Right lung (tissue), 10 donors: ENCODE measurements around the gene DESI1. TPM values are rescaled to one million over a fixed set of nuclear protein-coding genes. Genes with fewer than 3 reads are reported as not detected.
"Not testable (repeated sequence)": the region's sequence is repeated elsewhere in the genome, so short reads cannot be mapped to it uniquely, and the experiment has no call there.

Source experiments
- DNase-seq, 2 donors: peaks; one replicate each; pipeline ENCODE4 v3.0.0-alpha.2; 2013
- long read RNA-seq, 8 donors: transcript quantifications; one replicate each; lab custom pipeline, GENCODE V29; 2026
- polyA plus RNA-seq, 5 donors: library from polyadenylated mRNA; unstranded; fragments of 120-200 nt; gene quantifications; one replicate each; pipeline versions ENCODE4 v1.2.1 to v1.2.3, GENCODE V29; 2013; ENCODE audit warnings: inconsistent platforms in 1 of 5, low replicate concordance in 1 of 5; ENCODE audit not compliant: insufficient read length in 5 of 5, insufficient read depth in 1 of 5

Gene DESI1
- 10 to 100 TPM; 19.4 to 30.8 (median 28.7) TPM for polyA plus RNA-seq
- long read RNA-seq, donor 1, transcript DESI1-201 (6 exons, 3,833 nt) = major isoform, 6 of 6 reads
- long read RNA-seq, donor 1, partial matches to known transcripts = 0 of 6 reads
- long read RNA-seq, donor 1, other reads (novel, unspliced or antisense) = 0 of 6 reads
- long read RNA-seq, donor 2, partial matches to known transcripts = 179 of 247 reads
- long read RNA-seq, donor 2, other reads (novel, unspliced or antisense) = 65 of 247 reads
- long read RNA-seq, donor 3, partial matches to known transcripts = 0 of 1 reads
- long read RNA-seq, donor 3, other reads (novel, unspliced or antisense) = 0 of 1 reads
- long read RNA-seq, donor 4, partial matches to known transcripts = 0 of 2 reads
- long read RNA-seq, donor 4, other reads (novel, unspliced or antisense) = 0 of 2 reads
- long read RNA-seq, donor 5, transcript DESI1-201 (6 exons, 3,833 nt) = major isoform, 7 of 7 reads
- long read RNA-seq, donor 5, partial matches to known transcripts = 0 of 7 reads
- long read RNA-seq, donor 5, other reads (novel, unspliced or antisense) = 0 of 7 reads
- long read RNA-seq, donor 6, partial matches to known transcripts = 216 of 315 reads
- long read RNA-seq, donor 6, other reads (novel, unspliced or antisense) = 96 of 315 reads
- long read RNA-seq, donor 7, partial matches to known transcripts = 363 of 480 reads
- long read RNA-seq, donor 7, other reads (novel, unspliced or antisense) = 115 of 480 reads
- long read RNA-seq, donor 8 = 0 reads

DNA sequence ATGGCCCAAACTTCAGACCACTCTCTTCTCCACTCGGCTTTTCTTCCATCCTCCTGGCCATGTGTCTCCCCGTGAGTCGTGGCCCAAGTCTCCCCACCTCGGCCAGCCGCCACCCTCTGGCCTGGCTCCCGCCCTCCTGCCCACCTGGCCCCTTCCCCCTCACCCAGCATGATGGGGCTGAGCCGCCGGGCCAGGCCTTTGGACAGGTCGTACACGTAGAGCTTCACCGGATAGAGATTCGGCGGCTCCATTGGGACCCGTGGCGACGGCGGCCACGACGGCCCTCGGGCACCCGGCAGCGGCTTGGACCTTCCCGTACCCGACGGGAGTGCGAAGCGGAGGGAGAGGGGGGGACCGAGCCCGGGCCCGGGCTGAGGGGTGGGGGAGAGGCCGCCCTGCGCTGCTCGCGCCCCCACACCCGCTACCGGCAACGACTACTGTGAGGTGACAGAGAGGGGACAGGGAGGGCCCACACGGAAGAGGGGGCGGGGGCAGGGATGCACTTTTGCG is at the start of gene DESI1:
DESI1 (minus strand) TSS at position 455 of the 510 bp plus-strand sequence; CDS start at position 251, 204 bp downstream.
- peak in 1 of 2 donors; percentile 43 for DNase-seq

DNA sequence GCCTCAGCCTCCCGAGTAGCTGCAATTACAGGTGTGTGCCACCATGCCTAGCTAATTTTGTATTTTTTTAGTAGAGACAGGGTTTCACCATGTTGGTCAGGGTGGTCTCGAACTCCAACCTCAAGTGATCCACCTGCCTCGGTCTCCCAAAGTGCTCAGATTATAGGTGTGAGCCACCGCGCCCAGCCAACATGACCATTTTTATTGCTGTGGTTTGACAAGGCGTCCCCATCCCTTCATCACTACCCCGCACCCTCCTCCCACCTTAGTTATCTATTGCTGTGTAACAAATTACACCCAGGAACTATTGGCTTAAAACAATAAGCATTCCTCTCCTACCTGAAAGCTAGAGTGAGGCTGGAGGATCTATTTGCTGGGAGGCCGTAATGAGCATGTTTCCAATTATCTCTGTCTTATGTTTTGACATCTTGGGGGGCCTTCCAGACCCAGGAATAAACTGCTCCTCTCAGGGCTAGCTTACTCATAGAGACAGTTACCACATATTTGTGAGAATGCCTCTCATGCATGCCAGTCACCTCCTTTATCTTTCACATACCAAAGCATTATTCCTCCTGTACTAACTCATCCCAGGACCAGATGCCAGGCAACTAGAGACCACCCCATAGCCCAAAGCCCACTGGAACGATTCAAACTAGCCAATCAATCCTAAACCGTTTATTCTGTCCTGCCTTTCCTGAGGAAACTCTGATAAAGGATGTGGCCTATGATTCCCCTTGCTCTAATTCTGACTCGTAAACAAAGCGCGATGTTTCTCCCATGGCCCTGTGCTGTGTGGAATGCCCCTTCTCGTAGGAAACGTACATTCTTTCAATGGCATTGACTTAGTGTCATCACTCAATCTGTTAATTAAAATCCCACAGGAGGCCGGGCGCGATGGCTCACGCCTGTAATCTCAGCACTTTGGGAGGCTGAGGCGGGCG is 48.4 kb upstream of the DESI1 start:
- no peak for DNase-seq

DNA sequence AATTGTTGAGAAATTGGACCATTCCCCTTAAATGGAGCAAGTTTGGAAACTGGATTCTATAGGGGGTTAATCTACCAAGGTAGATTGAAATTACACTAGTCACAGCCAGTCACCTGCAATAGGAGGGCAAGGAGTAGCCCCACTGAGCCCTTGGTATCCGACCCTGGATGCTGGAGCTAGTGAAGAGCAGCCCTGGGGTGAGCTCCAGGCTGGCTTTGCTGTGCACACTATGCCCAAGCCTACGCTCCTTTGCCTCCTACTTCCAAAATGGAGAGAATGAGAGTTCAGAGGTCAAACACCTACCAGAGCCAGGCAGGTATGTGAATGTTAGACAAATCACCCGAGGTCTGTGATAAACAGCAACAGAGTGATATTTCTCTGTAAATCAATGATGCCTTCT is 44.1 kb upstream of the DESI1 start:
- DNase-seq = no peak

DNA sequence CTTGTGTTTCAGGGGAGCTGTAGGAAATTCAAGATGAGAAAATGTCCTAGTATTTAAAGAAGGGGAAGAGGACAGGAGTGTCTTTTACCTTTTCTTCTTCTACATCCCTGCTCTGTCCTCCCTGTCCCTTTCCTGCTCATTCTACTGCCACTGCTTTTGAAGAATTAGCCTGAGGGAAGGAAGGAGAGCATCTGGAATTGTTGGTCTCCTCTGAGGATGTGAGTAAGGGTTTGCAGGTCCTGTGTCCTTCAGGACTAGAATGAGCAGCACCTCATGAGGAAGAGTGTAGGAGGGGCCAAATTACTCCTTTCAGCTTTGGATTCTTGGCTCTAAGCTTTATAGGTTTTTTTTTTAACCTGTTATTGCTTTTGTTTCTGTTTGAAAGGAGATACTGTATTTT is 43.6 kb upstream of the DESI1 start:
- DNase-seq = no peak

DNA sequence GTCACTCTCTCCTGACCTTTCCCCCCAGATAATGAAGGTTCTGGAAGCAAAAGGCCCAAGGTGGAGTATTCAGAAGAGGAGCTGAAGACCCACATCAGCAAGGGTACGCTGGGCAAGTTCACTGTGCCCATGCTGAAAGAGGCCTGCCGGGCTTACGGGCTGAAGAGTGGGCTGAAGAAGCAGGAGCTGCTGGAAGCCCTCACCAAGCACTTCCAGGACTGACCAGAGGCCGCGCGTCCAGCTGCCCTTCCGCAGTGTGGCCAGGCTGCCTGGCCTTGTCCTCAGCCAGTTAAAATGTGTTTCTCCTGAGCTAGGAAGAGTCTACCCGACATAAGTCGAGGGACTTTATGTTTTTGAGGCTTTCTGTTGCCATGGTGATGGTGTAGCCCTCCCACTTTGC is 42.8 kb upstream of the DESI1 start:
- not testable (repeated sequence) for DNase-seq

DNA sequence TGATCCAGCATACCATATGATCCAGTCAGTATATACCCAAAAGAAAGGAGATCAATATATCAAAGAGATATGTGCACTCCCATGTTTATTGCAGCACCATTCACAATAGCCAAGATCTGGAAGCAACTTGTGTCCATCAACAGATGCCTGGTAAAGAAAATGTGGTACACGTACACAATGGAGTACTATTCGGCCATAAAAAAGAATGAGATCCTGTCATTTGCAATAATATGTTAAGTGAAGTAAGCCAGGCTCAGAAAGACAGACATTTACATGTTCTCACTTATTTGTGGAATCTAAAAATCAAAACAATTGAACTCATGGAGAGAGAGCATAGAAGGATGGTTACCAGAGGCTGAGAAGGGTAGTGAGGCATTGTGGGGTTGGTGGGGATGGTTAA is 40.9 kb upstream of the DESI1 start:
- no peak for DNase-seq

DNA sequence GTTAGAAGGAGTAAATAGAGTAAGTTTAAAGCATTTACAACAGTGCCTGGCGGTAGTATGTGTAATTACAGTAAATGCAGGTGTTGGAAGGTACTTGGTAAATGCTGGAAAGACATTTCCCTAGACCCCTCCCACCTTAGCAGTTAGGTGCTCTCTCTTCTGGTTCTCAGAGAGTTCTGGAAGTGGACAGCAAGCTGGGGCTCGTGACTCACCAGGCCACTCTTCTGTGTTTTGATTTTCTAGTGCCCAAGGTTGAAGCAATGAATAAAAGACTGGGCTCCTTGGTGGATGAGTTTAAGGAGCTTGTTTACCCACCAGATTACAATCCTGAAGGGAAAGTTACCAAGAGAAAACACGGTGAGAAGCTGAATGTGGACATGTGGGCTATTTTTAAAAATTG is 40.2 kb upstream of the DESI1 start:
- no peak for DNase-seq

DNA sequence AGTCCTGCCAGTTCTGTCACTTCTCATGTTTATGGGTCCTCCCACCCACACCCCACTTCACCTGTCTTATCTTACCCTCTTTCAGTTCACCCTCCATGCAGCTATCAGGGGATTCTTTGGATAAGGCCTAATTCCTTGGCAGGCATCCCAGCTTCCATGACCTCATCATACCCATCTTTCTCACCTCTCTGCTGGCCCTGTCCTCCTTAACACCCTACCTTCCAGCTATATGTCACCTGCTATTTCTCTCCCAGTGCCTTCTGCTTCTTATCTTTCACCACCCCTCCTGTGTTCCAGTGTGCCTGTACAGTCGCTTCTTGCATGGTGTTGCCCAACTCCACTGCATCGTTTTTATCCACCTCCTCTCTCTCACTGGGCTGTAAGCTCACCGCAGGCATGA is 39.6 kb upstream of the DESI1 start:
- no peak for DNase-seq

DNA sequence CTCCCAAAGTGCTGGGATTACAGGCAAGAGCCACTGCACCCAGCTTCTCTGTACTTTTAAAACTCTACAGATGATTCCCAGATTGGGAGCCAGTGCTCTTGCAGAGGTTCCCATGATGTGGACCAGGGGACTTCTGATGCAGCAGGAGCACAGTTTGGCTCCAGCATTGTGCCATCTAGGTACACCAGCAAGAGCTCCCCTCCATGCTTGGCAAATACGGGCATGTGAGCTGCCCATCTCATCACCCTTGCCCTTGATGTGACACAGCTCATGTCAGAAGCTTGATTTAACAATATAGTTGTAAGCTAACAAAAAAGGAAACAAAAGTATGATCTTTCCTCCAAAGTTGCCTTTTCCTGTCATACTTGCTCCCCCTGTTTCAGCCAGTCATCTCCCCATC is 39.1 kb upstream of the DESI1 start:
- DNase-seq = no peak

DNA sequence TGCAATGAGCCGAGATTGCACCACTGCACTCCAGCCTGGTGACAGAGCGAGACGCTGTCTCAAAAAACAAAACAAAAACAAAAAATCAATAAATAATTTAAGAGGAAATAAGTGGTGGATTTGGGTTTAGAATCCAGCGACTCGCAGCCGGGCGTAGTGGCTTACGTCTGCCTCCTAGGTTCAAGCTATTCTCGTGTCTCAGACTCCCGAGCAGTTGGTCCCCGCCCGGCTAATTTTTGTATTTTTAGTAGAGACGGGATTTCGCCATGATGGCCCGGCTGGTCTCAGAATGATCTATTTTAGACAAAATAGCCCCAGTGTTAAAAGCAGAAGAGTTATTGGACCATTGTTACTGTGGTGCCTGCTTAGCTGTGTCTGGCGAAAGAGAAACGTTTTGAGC is 38.0 kb upstream of the DESI1 start:
- no peak for DNase-seq

DNA sequence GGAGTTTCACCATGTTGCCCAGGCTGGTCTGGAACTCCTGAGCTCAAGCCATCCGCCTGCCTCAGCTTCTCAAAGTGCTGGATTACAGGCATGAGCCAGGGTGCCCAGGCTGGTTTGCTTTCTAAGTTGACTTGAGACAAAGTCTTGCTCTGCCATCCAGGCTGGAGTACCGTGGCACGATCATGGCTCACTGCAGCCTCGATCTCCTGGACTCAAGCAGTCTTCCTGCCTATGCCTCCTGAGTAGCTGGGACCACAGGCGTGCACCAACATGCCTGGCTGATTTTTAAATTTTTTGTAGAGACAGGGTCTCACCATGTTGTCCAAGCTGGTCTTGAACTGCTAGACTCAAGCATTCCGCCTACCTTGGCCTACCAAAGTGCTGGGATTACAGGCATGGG is 36.9 kb upstream of the DESI1 start:
- DNase-seq = no peak

DNA sequence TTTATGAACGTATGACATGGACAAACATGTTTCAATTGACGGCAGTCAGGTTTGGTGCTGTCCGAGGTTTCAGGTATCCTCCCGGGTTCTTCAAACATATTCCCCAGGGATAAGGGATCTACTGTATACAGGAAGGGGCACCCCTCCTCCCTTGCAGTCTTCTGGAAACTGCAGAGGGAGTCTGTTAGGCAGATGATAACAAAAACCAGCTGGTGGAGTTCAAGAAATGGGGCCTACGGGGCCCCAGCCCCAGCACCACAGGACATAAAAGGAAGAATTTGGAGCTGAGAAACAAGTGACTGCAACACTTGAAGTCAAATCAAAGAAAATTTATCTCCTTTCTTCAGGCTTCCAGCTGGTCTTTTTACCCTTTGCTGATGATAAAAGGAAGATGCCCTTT is 35.7 kb upstream of the DESI1 start:
- no peak for DNase-seq

DNA sequence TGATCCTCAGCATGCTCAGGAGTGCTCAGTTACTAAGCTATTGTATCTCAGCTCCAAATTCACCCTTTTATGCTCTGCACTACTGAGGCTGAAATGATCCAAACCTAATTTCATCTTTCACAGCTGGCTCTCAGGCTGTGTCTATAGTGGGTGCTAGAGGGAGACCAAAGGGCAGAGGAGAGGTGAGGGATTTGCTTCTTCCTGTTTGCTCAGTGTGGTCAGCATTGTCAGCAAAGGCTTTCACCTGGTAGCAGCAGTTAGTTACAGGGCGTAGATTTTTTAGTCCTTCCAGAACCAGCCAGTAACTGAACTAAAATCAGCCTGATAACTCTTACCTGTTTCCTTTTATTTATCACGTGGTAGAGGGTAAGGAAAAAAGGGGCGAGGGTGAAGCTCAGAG is 33.5 kb upstream of the DESI1 start:
- no peak for DNase-seq

DNA sequence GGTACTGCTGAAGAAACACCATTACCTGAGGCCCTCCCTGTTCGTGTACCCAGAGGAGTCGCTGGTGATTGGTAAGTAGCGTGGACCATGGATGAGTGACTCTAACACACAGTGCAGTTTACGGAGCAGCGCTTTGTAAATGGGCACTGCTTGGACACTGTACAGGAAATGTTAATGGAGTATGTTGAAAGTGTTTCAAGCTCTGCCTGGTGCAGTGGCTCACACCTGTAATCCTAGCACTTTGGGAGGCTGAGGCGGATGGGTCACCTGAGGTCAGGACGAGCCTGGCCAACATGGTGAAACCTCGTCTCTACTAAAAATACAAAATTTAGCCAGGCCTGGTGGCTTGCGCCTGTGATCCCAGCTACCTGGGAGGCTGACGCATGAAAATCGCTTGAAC is 30.0 kb upstream of the DESI1 start:
- no peak for DNase-seq

DNA sequence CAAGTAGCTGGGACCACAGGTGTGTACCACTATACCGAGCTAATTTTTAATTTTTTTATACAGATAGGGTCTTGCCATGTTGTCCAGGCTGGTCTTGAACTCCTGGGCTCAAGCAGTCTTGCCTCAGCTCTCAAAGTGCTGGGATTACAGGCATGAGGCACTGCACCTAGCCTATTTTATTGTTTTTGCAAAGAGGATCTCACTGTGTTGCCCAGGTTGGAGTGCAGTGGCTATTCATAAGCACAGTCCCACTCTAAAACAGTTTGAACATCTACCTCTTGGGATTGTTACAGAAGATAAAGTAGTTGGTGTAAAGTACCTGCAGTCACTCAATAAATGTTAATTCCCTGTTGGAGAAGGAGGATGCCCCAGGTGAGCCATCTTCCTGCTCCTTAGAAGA is 29.4 kb upstream of the DESI1 start:
- DNase-seq = no peak

DNA sequence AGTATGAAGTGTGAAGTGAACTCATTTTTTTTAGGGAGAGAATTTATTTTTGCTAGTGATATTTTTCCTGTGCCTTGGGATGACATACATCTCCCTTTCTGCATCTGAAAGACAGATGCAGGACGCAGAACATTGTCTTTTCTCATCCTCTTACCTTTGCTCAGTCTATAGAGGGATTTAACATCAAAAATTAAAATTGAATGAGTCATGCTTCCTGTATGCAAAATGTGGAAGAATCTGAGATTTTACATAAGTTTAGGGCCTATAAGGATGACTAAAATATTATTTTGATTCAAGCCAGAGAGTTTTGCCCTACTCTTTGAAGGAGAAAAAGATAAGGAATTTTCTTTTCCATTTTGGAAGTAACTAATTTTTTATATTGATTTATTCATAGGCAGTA is 27.6 kb upstream of the DESI1 start:
- DNase-seq = no peak

DNA sequence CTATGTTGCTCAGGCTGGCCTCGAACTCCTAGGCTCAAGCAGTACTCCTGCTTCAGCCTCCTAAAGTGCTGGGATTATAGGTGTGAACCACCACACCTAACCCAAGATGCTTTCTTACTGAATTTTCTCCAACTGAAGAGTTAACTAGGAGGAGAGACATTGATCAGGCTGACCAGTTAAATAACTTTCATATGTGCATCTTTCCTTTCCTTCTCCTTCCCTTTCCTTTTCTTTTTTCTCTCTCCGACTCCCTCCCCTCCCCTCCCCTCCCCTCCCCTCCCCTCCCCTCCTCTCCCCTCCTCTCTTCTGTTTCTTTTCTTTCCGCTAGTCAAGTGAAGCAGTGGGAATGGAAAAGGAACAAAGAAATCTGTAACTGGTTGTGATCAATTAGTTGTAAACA is 26.9 kb upstream of the DESI1 start:
- no peak for DNase-seq

DNA sequence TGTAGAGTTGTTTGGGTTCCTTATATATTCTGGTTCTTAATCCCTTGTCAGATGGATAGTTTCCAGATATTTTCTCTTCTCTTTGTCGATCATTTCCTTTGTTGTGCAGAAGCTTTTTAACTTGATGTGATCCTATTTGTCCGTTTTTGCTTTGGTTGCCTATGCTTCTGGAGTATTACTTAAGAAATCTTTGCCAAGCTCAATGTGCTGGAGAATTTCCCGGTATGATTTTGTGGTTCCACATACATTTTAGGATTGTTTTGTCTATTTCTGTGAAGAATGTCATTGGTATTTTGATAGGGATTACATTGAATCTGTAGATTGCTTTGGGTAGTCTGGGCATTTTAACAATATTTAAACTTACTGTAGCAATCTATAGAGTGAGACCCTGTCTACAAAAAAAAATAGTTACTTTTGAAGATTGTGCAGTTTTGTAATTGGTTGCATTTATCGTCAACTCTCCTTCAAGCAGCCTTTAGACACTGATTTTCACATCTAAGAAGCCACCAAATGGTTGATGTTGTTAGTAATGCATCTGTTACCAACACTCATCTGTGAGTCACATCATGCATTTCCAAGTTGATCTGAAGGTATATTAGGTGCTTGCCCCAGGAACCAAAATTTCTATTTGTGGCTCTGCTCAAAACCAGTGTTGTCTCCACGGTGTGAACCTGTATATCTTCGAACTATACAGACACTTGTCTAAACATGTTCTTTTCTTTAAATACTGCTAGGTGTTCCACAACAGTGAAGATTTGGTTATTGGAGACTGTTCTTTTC is 21.7 kb upstream of the DESI1 start:
- DNase-seq = no peak

DNA sequence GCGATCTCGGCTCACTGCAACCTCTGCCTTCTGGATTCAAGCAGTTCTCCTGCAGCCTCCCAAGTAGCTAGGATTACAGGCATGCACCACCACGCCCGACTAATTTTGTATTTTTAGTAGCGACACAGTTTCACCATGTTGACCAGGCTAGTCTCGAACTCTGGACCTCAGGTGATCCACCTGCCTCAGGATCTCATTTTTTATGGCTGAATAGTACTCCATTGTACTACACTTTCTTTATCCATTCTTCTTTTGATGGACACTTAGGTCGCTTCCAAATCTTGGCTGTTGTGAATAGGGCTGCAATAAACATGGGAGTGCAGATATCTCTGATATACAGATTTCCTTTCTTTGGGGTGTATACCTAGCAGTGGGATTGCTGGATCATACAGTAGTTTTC is 21.0 kb upstream of the DESI1 start:
- DNase-seq = no peak

DNA sequence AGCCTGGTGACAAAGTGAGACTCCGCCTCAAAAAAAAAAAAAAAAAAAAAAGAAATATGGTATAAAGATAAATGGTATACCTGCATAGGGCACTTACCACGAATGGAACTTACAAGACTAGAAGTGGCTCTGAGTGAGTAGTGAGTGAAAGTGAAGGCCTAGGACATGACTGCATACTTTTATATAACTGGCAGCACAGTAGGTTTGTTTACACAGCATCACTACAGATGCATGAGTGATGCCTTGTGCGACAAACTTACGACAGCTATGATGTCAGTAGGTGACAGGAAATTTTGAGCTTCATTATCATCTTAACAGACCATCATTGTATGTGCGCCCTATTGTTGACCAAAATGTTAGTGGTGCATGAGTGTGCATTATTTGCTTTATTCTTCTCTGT is 17.9 kb upstream of the DESI1 start:
- DNase-seq = no peak

DNA sequence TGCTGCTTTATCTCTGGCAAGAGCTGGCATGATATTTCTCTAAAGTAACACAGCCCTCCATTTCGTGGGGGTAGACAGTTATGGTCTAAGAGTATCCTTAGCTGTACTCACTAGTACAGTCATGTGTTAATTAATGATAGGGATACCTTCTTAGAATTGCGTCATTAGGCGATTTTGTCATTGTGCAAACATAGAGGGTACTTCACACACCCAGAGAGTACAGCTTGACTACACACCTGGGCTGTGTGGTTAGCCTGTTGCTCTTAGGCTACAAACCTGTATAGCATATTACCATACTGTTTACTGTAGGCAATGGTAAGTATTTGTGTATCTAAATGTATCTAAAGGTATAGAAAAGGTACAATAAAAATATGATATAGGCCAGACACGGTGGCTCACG is 17.3 kb upstream of the DESI1 start:
- DNase-seq = no peak
